KG1 (cell line): Measurements from ENCODE around the gene TLL2.
A peak's percentile ranks its signal among the peaks of the same experiment; 100 is the strongest.

ENCODE experiments used
- DNase-seq: peaks from one replicate; lab custom pipeline; 2025; lab: John Stamatoyannopoulos, UW

The TLL2 gene

DNA sequence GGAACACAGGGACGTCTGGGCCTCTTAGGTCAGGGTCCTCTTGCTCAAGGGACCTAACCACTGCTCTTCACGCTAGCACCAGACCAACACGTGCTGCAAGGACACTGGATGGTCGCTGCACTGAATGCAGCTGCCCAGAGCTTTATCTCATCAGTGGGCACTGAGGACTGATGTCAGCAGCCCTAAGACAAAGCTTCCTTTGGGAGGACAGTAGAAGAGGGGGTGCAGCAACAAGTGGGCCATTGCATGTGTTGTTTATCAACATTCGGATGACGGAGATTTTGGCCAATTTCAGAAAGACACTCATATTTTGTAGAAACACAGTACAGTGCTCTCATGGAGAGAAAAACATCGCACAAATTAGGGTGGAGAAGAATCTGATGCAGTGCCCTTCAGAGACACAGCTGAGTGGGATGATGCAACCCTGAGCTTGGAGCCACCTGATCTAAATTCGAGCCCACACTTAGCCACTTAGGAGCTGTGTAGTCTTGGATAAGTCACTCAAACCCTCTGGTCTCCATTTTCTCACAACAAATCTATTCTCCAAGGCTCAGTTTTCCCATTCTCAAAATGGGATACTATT, 156.6 kb downstream of the TLL2 start:
- no peak for DNase-seq

DNA sequence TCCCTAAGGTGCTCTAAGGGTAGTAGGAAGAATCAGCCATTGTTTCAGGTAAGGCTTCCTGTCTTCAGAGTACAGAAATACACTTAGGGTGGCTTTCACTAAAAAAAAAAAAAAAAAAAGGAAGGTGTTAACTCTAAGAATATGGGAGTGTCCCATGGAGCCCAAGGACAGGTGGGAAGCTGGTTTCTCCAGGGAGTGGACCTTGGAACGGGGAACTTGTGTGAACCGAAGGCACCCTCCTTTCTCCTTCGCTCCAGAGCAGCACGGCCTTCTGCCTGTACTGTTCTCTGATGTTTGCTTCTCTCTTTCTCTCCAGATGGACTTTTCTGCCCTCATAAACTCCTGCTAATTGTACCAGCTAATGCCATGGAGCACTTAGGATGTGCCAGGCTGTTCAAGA, 161.1 kb downstream of the TLL2 start:
- DNase-seq = no peak

DNA sequence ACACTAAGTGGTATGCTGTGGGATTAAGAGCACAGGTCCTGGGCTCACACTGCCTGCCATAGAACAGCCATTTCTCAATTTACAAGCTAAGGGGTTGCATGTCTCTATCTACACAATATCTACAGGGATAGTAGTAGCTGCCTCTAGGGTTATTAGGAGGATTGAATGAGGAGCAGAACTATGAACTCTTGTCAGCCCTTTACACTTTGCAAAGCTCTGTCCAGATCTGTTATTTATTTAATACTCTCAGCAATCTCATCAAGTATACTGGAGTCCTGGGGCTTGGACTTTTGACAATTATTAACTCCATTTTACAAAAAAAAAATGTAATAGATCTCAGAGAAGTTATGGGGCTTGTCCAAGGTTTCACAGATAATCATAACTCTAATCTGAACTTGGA, 161.7 kb downstream of the TLL2 start:
- DNase-seq = no peak

DNA sequence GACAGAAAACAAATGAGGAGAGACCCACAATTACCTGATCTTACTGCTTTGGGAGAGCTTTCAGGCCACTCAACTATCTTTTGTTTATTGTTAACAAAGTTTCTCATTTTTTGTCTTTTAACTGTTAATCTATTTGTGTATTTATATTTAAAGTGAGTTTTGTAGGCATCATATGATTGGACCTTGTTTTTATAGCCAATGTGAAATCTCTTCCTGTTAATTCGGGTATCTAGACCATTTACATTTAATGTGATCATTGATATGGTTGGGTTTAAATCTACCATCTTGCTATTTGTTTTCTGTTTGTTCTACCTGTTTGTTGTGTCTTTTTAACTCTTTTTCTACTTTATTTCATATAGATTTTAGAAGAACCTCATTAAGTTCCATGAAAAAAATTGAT, 167.4 kb downstream of the TLL2 start:
- no peak for DNase-seq

DNA sequence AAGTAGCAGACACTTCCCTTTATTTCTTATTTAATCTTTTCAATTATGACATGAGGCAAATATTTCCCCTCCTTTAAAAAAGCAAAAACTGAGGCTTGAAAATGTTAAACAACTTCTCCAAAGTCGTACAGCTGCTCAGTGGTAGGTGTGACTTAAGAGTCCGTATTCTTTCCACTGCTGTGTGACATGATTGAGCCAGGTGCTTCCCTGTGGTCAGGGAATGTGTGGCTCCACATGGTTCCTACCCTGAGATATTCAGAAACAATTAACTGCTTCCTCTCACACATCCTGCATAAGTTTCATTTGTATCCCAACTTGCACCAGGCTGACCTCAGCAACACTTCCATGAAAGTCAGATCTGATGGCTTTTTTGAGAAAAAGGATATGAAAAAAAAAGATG, 168.5 kb downstream of the TLL2 start:
- DNase-seq = no peak

DNA sequence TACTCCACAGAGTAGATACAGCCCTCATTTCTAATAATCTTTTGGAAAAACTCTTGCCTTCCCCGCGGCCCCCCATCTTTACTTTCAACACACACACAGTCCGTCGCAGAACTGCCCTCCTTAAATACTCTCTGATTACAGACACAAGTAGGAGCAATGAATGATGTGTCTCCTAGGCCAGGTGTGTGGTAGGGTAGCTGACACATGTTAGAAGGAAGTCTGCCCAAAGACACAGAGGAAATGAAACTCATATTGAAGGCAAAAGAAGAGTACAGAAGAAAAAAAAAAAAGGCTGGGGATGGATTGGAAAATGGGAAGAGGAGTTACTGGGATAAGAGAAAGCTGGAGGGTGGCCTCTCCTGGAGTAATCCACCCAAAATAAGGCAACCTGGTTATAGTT, 169.5 kb downstream of the TLL2 start:
- no peak for DNase-seq

DNA sequence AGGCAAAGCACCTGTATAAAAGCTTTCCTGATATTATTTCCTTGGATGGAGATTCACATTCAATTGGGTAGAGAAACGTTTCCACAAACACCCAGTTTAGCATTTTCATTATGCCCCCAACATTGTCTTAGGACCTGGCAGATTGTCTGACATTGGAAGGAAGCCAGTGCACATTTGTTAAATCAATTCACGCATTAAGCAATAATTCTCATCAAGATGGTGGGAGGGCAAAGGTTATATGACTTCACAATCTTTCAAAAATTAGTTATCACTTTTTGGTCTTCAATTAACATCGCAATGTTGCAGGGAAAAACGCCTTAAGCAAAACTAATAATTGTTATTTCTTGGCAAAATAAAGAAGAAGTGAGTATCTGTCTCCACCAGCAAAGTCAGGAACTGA, 171.3 kb downstream of the TLL2 start:
- no peak for DNase-seq

DNA sequence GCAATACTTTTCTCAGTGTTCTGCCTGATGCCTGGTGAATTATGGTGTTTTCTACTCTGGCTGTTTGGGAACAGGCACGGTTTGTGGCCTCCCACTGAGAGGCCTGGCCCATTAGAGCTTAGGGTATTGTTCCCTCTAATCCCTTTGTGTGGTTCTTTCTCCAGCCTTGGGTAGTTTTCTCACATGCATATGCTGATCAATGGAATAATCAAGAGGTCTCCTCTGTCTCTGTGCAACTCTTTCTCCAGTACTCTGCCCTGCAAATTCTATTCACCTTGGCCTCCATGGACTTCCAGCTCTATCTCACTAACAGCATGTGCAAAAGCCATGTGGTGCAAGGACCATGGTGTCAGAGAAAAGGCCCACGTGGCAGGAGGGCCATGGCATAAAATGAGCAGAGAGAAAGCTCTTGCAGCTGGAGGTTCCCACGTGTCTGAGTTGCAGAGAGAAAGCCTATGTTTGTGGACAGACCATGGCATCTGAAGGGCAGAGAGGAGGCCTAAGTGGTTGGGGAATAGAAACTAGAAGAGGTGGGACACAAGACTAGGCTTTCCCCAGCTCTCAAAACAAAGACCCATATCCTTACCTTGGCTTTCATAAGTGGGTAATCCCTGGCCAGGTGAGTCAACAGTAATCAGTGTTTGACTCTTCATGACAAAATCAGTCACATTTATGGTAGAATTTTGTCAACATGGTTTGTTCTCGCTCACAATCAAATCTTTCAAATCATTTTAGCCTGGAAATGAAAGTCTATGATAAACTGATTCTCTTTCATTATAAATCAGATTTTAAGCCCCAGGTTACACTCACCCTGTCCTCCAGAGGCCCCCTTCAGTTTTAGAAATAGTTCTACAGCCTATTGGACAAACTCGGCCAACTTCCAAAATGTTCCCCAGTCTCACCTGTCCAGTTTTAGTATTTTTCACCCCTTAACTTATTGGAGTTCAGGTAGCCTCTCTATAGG, 172.2 kb downstream of the TLL2 start:
- no peak for DNase-seq

DNA sequence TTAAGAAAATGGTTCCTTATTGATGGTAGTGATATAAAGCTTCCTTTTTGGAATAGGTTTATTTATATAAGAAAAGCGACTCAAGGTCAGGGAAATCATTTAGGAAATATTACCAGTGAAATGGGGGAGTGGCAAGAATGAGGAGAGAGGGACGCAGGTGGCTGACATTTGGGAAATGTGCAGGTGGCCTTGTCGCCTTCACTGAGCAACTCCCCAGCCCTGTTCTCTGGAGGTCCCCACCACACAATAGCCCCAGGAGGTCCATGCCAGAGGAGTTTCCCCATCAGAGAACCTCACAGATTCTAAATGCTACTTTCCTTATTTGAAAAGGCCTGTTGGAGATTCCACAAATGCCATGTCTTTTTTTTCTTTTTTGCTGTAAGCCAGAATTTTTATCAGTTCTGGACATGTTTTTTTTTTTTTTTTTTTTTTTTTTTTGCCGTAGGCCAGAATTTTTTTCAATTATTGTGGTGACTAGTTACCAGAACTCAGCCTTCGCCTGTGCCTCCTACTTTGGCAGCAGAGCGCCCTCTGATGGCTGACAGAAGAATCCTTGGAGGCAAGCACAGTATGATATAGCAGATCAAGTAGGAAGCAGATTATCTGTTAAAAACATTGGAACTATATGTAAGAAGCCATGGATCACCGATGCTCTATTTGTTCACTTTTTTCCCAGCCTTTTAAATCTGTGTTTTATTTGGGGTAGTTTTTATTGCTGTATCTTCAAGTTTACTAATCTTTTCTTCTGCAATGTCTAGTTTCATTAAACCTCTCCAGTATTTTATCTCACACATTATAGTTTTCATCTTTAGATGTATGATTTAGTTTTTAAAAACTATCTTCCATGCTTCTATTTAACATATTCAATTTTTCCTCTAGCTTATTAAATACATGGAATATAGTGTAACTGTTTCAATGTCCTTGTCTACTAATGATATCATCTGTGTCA, 173.5 kb downstream of the TLL2 start:
- DNase-seq = peak; percentile 56

DNA sequence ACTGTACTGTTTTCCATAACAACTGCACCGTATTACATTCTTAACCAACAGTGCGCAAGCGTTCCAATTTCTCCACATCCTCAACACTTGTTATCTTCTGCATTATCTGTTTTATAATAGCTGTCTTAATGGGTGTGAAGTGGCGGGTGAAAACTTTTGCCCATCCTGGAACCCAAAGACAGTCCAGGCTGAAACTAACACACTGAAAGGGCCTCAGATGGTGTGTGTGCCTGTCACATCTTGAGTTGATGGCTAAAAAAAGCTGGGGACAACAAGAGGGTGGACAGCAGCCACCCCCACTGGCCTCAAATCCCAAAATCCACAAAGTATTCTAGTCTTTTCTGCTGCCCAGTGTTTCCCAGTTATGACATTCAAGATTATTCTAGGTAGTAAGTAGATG, 174.3 kb downstream of the TLL2 start:
- no peak for DNase-seq

DNA sequence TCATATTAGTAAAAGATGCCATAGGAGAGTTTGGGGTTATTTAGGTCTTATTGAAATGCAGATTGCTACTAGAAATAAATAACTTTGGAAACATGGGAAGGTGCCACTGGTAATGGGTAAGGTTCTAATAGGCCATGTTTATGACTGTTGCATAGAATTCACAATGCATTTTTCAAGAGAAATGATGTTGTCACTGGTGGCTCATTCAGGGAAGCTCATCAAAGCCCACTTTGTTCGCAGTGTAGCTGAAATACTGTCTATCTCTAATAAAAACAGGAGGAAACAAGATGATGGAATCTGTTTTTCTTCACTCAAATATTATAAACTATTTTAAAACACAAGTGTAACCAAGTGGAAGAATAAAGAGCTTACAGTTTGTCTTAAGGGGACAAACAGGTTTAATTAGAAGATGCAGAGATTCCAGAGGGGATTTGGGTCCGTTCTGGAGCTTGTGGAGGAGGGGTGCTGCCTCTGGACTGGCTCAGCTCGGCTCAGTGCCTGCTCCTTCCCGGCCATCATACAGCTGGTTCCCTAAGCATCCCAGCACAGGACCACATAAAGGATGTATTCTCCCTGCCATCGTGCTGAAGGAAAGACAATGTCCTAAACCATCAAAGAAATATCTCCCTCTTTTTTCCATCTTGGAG, 175.3 kb downstream of the TLL2 start:
- no peak for DNase-seq

DNA sequence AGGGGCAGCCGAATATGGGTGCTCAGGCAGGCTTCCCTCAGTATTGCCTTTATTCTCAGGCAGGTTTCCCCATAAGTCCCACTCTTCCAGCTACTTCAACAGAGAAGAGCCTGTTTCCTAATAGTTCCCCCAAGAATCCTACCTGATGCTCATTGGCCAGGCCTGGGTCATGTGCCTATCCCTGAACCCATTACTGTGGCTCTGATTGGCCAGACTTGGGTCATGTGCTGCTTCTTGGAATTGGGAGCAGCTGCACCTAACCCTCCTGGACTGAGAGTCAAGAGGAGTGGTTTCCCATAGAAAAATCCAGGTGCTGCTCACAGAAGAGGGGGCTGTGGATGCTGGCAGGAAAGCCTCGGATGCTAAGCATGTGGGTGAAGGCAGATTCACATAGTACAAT, 176.6 kb downstream of the TLL2 start:
- no peak for DNase-seq

DNA sequence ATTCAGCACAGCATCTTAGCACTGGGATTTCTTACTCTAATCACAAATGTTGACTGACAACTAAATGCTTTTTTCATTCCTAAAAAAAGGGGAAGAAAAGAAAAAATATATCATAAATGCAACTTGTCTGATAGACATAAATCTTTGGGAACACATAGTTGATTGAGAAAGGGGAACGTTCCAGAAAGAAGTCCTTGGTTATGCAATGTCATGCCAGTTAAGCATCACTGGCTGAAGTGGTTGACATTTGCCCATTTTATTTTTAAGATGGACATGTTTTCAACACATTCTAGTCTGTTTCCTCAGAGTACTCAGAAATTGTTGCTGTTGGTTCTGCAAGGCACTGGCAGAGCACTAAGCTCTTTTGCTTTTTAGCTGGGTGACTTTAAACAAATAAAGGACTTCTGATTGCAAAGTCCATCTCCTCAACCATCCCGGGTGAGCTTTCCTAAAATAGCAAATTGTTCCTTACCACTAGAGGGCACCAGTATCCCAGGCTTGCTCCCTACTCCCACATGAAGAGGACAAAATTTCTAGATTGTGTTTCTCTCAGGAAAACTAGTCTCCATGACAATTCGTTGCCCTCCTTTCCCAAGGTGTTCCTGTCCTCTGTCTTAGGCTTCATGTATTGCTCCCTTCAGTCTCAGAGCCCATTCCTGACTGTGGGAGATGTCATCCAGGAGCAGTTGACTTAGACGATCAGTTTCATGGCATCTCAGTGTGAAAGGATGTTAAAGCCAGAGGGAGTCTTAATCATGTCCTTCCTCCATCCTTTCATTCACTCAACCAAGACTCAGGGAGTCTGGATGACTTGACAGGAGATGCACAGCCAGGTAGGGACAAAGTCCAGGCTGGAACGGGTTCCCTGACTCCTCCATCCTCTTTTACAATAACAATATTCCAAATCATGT, 178.9 kb downstream of the TLL2 start:
- DNase-seq = peak; percentile 21

DNA sequence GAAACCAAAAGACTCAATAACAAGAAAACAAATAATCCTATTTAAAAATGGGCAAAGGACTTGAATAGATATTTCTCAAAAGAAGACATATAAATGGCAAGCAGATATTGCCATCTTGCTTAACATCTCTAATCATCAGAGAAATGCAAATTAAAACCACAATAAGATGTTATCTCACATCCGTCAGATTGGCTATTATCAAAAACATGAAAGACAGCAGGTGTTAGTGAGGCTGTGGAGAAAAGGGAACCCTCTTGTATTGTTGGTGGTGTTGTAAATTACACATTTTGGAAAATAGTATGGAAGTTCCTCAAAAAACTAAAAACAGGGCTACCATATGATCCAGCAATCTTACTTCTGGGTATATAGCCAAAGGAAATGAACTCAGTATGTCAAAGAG, 180.6 kb downstream of the TLL2 start:
- DNase-seq = no peak

DNA sequence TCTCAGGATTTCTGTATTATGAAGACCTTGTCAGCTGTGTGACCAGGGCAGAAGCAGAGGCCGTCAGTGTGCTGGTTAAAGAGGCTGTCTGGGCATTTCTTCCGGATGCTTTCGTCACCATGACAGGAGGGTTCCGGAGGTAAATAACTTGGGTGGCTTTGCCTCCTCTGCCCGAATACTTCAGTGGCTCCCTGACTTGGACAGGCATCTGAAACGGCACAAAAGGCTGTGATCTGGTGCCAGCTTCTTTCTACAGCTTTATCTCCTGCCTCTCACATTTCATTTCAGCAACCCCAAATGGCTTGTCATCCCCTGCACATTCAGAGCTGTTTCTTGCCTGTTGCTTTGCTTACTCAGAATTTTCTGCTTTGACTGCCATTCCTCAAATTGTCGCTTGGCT, 186.3 kb downstream of the TLL2 start:
- DNase-seq = no peak

DNA sequence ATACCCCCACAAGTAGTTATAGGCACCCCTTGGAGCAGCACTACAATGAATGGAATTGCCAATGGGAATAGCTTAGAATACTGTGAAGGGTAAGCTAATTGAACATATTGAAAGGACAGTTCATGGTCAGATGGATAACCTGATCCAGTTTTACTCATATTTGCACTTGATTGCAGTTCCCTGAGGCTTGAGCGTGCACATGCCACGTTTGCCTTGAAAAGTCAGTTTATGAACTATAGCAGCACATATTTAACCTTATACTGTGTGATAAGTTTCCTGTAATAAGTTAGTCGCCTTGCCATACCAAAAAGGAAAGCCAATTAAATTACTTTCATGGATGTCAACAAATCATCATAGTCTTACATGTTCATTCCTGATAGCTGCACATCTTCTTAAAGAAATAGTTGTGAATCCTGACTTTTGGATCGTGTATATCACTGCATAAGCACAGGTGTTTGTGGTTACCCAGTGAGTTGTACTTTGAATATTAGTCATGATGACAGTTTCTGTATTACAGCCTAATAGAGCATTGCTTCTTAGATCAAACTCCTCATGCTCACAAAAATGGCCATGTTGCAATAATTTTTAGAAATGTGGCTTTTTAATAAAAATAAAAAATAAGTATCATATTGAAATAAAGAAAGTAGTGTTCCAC, 187.9 kb downstream of the TLL2 start:
- no peak for DNase-seq

DNA sequence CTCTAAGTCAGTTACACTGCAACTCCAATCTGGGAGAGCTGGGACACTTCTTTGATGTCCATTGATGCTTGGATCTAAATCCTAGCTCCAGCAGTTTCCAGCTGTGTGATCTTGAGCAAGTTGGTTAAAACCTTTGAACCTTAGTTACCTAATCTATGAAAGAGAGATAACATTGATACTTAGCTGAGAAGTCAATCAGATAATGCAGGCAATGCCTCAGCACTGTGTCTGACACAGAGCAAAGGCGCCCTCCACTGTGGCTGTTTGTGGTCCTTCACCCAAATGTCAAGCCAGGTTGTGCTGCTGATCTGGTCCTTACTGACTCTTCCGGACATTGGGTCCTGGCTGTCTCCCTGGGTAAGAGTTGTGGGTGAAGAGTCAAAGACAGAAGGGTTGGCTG, 189.3 kb downstream of the TLL2 start:
- DNase-seq = no peak

DNA sequence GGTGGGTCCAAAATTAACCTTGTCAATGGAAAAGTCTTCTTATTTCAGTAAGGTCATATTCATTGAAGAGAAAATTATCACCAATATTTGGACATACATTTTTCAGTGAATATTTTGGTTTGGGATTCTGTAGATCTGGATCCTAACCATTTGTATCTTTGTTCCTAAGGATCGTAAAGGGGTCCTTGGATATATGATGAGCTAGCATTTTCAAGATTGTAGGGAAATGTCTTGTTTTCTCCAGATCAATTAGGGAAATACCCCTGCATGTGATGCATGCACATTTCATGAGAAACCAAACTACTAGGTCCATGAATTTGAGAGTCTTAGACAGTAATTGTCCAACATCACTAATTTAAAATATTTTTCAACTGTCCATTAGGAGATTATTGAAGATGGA, 191.5 kb downstream of the TLL2 start:
- DNase-seq = no peak

DNA sequence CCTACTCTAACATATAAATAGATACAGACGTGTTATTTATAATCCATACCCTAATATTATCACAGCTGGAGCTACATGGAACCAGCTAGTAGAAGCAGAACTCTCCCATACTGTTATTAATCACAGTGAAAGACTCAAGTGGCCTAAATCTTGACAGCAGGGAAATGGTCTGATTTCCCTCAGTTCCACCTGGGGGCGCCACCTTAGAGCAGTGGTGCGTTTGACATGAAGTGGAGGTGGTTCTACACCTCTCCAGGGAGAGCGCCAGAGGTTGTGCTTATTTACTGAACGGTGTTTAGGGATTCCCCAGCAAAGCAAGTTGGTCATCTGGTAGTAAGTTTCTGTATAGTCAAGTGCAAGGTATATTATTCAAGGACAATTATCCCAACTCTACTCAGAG, 191.9 kb downstream of the TLL2 start:
- no peak for DNase-seq

DNA sequence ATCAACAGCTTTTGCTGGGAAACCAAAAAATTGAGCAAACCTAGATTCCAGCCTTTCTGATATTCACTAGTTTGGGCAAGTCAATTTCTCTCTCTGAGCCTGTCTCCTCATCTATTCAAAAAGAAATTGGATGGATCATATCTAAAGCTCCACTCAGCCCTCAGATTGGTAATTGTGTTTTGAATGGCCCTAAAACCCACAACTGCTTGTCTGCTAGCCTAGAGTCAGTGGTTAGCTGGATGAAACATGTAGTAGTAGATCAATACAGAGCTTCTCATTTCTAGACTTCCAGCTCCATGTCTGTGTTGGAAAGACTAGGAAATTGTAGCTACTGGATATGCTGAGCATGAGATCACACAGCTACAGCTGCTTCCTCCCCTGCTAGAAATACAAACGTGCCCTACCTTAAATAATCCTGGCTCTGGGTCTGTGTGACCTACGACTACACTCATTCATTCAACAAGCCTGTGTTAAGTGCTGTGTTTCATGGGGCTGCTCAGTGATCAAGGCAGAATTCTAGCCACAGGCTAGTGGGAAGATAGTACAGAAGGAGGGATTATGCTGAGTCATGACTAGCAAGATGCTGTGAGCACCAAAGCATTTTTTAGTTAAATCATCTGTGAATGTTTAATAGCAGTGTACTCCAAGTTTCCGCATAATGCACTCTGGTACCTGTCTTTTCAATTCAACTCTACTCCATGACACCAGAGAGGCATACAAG, 193.8 kb downstream of the TLL2 start:
- DNase-seq = no peak
